ENCODE results near the gene VENTX. TPM values are rescaled to one million over a fixed set of nuclear protein-coding genes. Genes with fewer than 3 reads are reported as not detected.

The VENTX gene
- polyA plus RNA-seq, 3 donors, result 1.4 to 56.0 (median 1.6) TPM

DNA sequence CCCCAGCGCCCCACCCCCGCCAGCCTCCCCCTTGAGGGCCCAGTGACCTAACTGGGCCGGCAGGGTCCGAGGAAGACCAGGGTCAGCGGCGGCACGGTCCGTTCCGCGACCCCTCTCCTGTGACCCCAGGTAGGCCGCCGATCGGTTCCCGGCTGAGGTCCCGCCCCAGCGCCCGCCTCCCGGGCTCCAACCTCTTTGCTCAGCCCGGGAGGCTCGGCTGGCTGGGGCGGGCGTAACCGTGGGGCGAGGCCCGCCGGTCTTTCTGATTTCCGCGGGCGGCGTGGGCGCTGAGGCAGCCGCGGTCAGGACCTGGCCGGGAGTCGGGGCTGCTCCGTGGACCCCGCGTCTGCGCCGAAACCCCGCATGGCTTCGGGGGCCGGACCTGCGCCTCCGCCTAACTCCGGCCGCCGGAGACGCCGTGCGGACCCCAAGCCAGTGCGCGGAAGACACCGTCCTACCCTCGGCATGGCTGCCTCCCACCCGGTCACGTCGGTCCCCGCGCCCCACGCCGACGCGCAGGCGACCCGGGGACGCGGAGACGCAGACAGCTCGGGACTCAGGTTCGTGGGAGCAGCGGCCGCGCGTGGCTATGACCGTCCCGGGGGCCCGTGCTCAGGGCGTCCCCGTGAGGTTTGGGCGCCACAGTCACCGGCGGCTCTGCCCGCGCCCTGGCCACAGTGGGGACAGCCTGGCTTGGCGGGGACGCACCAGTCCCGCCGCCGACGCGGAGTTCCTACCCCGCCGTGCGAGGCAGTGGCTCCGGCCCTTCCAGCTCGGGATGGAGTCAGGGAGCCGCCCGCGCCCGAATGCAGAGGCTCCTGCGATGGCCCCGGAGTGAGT is 1.0 kb upstream of the VENTX start:
- Histone ChIP-seq H3K4me1 (ENCODE audit: control insufficient read depth in 1 of 2, insufficient read depth in 2 of 2, low read length in 2 of 2) (peaks cover 58 to 66% of the 10 kb centered on the region in 2 donors), H3K9me3 (replicated peaks in 1 of 2; ENCODE audit: control insufficient read depth in 1 of 2, insufficient read depth in 1 of 2, low read length in 2 of 2) (peaks cover 0 to 3% of the 10 kb centered on the region in 2 donors), H2AFZ (ENCODE audit: insufficient read depth, low read depth, low read length, poor library complexity, severe bottlenecking) (peak overlapping the region; percentile 74), H3K4me3 (replicated peaks in 1 of 3; ENCODE audit: low read depth in 2 of 3, low read length in 3 of 3) (peak overlapping the region; percentile 40 to 76 (median 55)), H3K27ac (ENCODE audit: low read depth in 1 of 2, low read length in 2 of 2) (peak overlapping the region; percentile 89 to 92), H3K27me3 (ENCODE audit: control insufficient read depth in 2 of 2, insufficient read depth in 2 of 2, low read length in 2 of 2) (peaks cover 3 to 56% of the 10 kb centered on the region in 2 donors), H3K9ac (ENCODE audit: insufficient read depth, low read length, poor library complexity, severe bottlenecking) (peak overlapping the region; percentile 87), H3K79me2 (ENCODE audit: insufficient read depth, low read length) (no peaks in the 10 kb centered on the region), H3K4me2 (replicated peaks; ENCODE audit: extremely low read depth, low read length, poor library complexity, severe bottlenecking) (peak overlapping the region; percentile 74), H4K20me1 (ENCODE audit: insufficient read depth, low read length) (peaks cover 1% of the 10 kb centered on the region), H3K36me3 (replicated peaks in 1 of 2; ENCODE audit: control insufficient read depth in 1 of 2, insufficient read depth in 2 of 2, low read length in 2 of 2) (no peaks in the 10 kb centered on the region)
- Mint-ChIP-seq H3K9me3 (peaks cover 2 to 15% (median 9%) of the 10 kb centered on the region in 7 donors), H3K27ac (peak overlapping the region in 6 of 7 donors; percentile 88 to 97 (median 95)), H3K4me1 (peaks cover 30% of the 10 kb centered on the region), H3K27me3 (ENCODE audit: low read depth in 3 of 3) (peaks cover 38 to 78% (median 58%) of the 10 kb centered on the region in 3 donors), H3K36me3 (peaks cover 7 to 18% of the 10 kb centered on the region in 2 donors), H3K4me3 (peak overlapping the region; percentile 76 to 81)
- 1% methylated on average over 100 of the region's 103 CpGs for WGBS (ENCODE audit: insufficient coverage)
- intact Hi-C loops (cut with micrococcal nuclease), result loop anchor here (2.0 to 10.0 kb wide), 3 partner anchors 20 to 92 kb away; no protein-coding TSS in a partner anchor
- TF ChIP-seq, protein P1, sequence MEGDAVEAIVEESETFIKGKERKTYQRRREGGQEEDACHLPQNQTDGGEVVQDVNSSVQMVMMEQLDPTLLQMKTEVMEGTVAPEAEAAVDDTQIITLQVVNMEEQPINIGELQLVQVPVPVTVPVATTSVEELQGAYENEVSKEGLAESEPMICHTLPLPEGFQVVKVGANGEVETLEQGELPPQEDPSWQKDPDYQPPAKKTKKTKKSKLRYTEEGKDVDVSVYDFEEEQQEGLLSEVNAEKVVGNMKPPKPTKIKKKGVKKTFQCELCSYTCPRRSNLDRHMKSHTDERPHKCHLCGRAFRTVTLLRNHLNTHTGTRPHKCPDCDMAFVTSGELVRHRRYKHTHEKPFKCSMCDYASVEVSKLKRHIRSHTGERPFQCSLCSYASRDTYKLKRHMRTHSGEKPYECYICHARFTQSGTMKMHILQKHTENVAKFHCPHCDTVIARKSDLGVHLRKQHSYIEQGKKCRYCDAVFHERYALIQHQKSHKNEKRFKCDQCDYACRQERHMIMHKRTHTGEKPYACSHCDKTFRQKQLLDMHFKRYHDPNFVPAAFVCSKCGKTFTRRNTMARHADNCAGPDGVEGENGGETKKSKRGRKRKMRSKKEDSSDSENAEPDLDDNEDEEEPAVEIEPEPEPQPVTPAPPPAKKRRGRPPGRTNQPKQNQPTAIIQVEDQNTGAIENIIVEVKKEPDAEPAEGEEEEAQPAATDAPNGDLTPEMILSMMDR (IDR thresholded peaks at IDR 0.05), result no peak
- peak in 1 of 3 donors; percentile 8 for DNase-seq

DNA sequence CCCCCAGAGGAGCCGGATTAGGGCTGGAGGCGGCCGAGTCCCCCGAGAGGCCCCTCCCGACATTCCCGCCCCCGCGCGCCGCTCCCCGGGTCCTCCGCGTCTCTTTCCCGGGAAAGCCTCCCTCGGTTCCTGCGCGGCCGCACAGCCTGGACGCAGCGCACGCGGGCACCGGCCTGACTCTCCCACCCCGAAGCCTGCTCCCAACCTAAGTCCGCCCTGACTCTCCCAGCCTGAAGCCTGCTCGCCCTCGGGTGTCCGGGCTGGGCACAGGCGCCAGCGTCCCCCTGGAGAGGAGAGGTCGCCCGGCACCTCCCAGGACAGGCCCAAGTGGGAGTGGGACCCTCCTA is 441 bp upstream of the VENTX start:
- Histone ChIP-seq H3K4me1 (ENCODE audit: control insufficient read depth in 1 of 2, insufficient read depth in 2 of 2, low read length in 2 of 2) (peaks cover 64 to 69% of the 10 kb centered on the region in 2 donors), H3K36me3 (replicated peaks in 1 of 2; ENCODE audit: control insufficient read depth in 1 of 2, insufficient read depth in 2 of 2, low read length in 2 of 2) (no peaks in the 10 kb centered on the region), H4K20me1 (ENCODE audit: insufficient read depth, low read length) (peaks cover 6% of the 10 kb centered on the region), H3K4me3 (replicated peaks in 1 of 3; ENCODE audit: low read depth in 2 of 3, low read length in 3 of 3) (peak overlapping the region; percentile 40 to 76 (median 55)), H3K27ac (ENCODE audit: low read depth in 1 of 2, low read length in 2 of 2) (no peak overlapping the region), H3K4me2 (replicated peaks; ENCODE audit: extremely low read depth, low read length, poor library complexity, severe bottlenecking) (peak overlapping the region; percentile 74), H3K9me3 (replicated peaks in 1 of 2; ENCODE audit: control insufficient read depth in 1 of 2, insufficient read depth in 1 of 2, low read length in 2 of 2) (peaks cover 0 to 3% of the 10 kb centered on the region in 2 donors), H3K9ac (ENCODE audit: insufficient read depth, low read length, poor library complexity, severe bottlenecking) (peak overlapping the region; percentile 87), H3K27me3 (ENCODE audit: control insufficient read depth in 2 of 2, insufficient read depth in 2 of 2, low read length in 2 of 2) (peaks cover 3 to 56% of the 10 kb centered on the region in 2 donors), H3K79me2 (ENCODE audit: insufficient read depth, low read length) (no peaks in the 10 kb centered on the region), H2AFZ (ENCODE audit: insufficient read depth, low read depth, low read length, poor library complexity, severe bottlenecking) (peak overlapping the region; percentile 74)
- 8% methylated on average over 30 of the region's 32 CpGs for WGBS (ENCODE audit: insufficient coverage)
- Mint-ChIP-seq H3K27me3 (ENCODE audit: low read depth in 3 of 3) (peaks cover 35 to 78% (median 57%) of the 10 kb centered on the region in 3 donors), H3K27ac (peak overlapping the region in 3 of 7 donors; percentile 57 to 71 (median 61)), H3K4me1 (peaks cover 30% of the 10 kb centered on the region), H3K4me3 (peak overlapping the region; percentile 73 to 79), H3K36me3 (peaks cover 7 to 13% of the 10 kb centered on the region in 2 donors), H3K9me3 (peaks cover 2 to 13% (median 9%) of the 10 kb centered on the region in 7 donors)
- intact Hi-C loops (cut with micrococcal nuclease), result loop anchor here (2.0 to 10.0 kb wide), 3 partner anchors 20 to 92 kb away; no protein-coding TSS in a partner anchor
- DNase-seq, result no peak
- TF ChIP-seq, protein P1 (IDR thresholded peaks at IDR 0.05), result no peak
